Esophagus squamous epithelium (tissue), 4 donors: ENCODE results near the gene AK1.

ENCODE experiments used
- CTCF ChIP-seq, 6 experiments: fragments of 450-650 bp in 4 of 6; fragments of 200-600 bp in 2 of 6; sonication (generic) in 2 of 6; IDR thresholded peaks; one replicate each; pipeline ENCODE4 v1.5.1; 2016 to 2019; ENCODE audit warnings: antibody characterized with exemption in 6 of 6, mild to moderate bottlenecking in 4 of 6, moderate library complexity in 4 of 6
- POLR2A ChIP-seq, 4 donors: fragments of 450-650 bp; IDR thresholded peaks; one replicate each; pipeline ENCODE4 v1.6.1; 2017; ENCODE audit warnings: antibody characterized with exemption in 4 of 4, mild to moderate bottlenecking in 4 of 4, moderate library complexity in 3 of 4

GRCh38 chr9:127817881-127818434, 59.5 kb downstream of the AK1 start:
- TF ChIP-seq CTCF (IDR thresholded peaks at IDR 0.05), result no peak
- TF ChIP-seq POLR2A (IDR thresholded peaks at IDR 0.05), result no peak
